Measurements from ENCODE around the gene LGALS4. TPM values are rescaled to one million over a fixed set of nuclear protein-coding genes. Genes with fewer than 3 reads are reported as not detected.
A peak's percentile ranks its signal among the peaks of the same experiment; 100 is the strongest.

LGALS4 gene
- total and polyA plus RNA-seq, 7 donors, result 0.33 to 9,832 (median 13.2) TPM

DNA sequence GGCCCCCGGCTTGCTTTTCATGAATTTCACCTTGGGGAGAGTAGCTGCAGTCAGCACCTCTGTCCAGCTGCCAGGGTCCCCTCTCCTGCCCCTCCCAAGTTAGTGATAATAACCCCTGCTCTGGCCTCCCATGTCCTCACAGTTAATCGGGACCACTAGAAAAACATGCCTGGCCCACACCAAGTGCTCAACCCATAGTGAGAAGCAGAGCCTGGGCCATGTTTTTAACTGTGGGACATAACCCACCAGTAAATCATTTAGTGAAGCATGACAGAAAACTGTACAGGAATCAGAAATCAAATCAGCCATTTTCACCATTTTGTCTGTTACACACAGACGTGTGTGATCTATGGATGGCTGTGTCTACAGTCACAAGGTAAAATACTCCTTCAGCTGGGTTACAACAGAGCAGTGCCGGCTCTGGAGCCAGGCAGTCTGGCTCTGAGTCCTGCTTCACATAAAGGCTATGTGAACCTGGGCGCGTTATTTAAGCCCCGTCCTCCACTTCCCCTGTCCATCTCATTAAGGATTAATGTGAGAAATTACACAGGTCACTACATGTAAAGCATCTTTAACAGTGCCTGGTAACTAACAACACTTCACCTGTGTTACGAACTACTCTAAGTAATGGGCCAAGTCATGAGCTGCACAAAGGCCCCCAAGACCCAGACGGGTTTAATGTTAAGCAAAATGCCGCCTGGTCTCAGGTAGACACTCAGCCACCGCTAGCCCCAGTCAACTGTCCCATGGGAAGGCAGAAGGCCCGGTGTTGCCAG lies 26.4 kb upstream of the LGALS4 start:
- intact Hi-C loops (cut with DNase I), result loop anchor here (10.0 kb wide), 1 partner anchor 194 kb away; the partner anchor contains the start of gene ACTN4
- Histone ChIP-seq H3K4me1 (peaks cover 0 to 25% (median 16%) of the 10 kb centered on the region in 4 donors), H3K4me3 (no peak overlapping the region), H3K27ac (peak overlapping the region in 3 of 4 donors; percentile 6 to 35 (median 8)), H3K9me3 (no peaks in the 10 kb centered on the region), H3K36me3 (peaks cover 68 to 90% (median 79%) of the 10 kb centered on the region in 4 donors), H3K27me3 (no peaks in the 10 kb centered on the region)
- 89% methylated on average over 12 of the region's 12 CpGs for WGBS, 2 donors
- TF ChIP-seq POLR2A (IDR thresholded peaks at IDR 0.05), result no peak
- no peak for TF ChIP-seq CTCF (IDR thresholded peaks at IDR 0.05)
- TF ChIP-seq EP300 (IDR thresholded peaks at IDR 0.05), result no peak
- no peak for TF ChIP-seq POLR2AphosphoS5 (IDR thresholded peaks at IDR 0.05)
- DNase-seq, result no peak

- Histone ChIP-seq H3K4me1 (peaks cover 0 to 22% (median 14%) of the 10 kb centered on the region in 4 donors), H3K27ac (peak overlapping the region in 3 of 4 donors; percentile 6 to 35 (median 8)), H3K27me3 (no peaks in the 10 kb centered on the region), H3K36me3 (peaks cover 60 to 82% (median 71%) of the 10 kb centered on the region in 4 donors), H3K9me3 (no peaks in the 10 kb centered on the region), H3K4me3 (no peak overlapping the region)
- TF ChIP-seq POLR2A (IDR thresholded peaks at IDR 0.05) (no peak), POLR2AphosphoS5 (IDR thresholded peaks at IDR 0.05) (peak in 1 of 4 donors; percentile 3)
- 82 to 83% methylated on average over 19 of the region's 19 CpGs for WGBS, 2 donors
- no peak for DNase-seq
- intact Hi-C loops (cut with DNase I), result loop anchor here (10.0 kb wide), 1 partner anchor 194 kb away; the partner anchor contains the start of gene ACTN4
Measured at GRCh38 chr19:38838208-38838985, 25.7 kb upstream of the LGALS4 start.

DNA sequence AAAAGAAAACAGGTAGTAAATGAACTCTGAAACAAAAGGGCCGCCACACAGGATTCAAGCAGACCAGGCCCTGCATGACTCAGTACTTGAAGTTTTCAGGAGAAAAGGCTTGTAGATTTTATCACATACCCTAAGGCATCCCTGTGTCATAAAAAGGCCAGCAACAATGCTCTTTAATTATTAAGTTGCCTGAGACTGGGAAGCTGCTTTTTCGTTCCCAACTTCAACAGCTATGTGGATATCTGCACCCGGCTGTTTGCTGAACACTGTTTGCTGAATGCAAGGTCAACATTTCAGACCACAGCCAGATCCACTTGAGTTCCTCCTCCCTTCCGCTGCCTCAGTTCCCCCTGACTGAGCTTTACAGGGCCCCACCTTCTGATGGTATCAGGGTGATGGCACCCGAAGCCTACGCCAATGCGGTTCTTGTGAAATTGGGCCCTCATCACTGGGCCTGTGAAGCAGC lies 24.9 kb upstream of the LGALS4 start:
- no peak overlapping the region for H3K4me3 ChIP-seq
- H3K27me3 ChIP-seq, result no peaks in the 10 kb centered on the region
- H3K36me3 ChIP-seq, result peaks cover 53 to 75% (median 64%) of the 10 kb centered on the region in 4 donors
- 86 to 89% methylated on average over 7 of the region's 7 CpGs for WGBS, 2 donors
- no peaks in the 10 kb centered on the region for H3K9me3 ChIP-seq
- no peak for DNase-seq
- intact Hi-C loops (cut with DNase I), result loop anchor here (10.0 kb wide), 1 partner anchor 193 kb away; the partner anchor contains the start of gene ACTN4
- TF ChIP-seq CTCF (IDR thresholded peaks at IDR 0.05) (no peak), EP300 (IDR thresholded peaks at IDR 0.05) (no peak), POLR2AphosphoS5 (IDR thresholded peaks at IDR 0.05) (no peak), POLR2A (IDR thresholded peaks at IDR 0.05) (no peak)
- peaks cover 0 to 22% (median 15%) of the 10 kb centered on the region in 4 donors for H3K4me1 ChIP-seq
- H3K27ac ChIP-seq, result no peak overlapping the region

- Histone ChIP-seq H3K36me3 (peaks cover 49 to 69% (median 58%) of the 10 kb centered on the region in 4 donors), H3K9me3 (no peaks in the 10 kb centered on the region), H3K27me3 (no peaks in the 10 kb centered on the region), H3K27ac (peak overlapping the region in 1 of 4 donors; percentile 7), H3K4me3 (no peak overlapping the region), H3K4me1 (peaks cover 0 to 26% (median 20%) of the 10 kb centered on the region in 4 donors)
- intact Hi-C loops (cut with DNase I), result loop anchor here (1.0 to 10.0 kb wide), 2 partner anchors 10 to 192 kb away; partner anchors contain the start of gene ACTN4
- no peak for TF ChIP-seq EP300 (IDR thresholded peaks at IDR 0.05)
- TF ChIP-seq POLR2AphosphoS5 (IDR thresholded peaks at IDR 0.05), result no peak
- TF ChIP-seq CTCF (IDR thresholded peaks at IDR 0.05), result no peak
- TF ChIP-seq POLR2A (IDR thresholded peaks at IDR 0.05), result no peak
- WGBS, 2 donors, result 88 to 94% methylated on average over 6 of the region's 6 CpGs
- DNase-seq, result no peak
Measured at GRCh38 chr19:38836983-38837626, 24.4 kb upstream of the LGALS4 start.

Measured in sigmoid colon (tissue), 7 donors.